OCI-M2 (cell line): ENCODE results near the gene STRAP.
"Not testable (repeated sequence)": the region's sequence is repeated elsewhere in the genome, so short reads cannot be mapped to it uniquely, and the experiment has no call there.

Experiments
- DNase-seq: peaks from one replicate; lab custom pipeline; 2025; ENCODE audit not compliant: unreplicated experiment; lab: John Stamatoyannopoulos, UW

STRAP gene

GRCh38 chr12:15919418-15919817 lies 37.2 kb downstream of the STRAP start:
- no peak for DNase-seq

- DNase-seq, result no peak
Observed at GRCh38 chr12:15924956-15925355, 42.8 kb downstream of the STRAP start.

DNA sequence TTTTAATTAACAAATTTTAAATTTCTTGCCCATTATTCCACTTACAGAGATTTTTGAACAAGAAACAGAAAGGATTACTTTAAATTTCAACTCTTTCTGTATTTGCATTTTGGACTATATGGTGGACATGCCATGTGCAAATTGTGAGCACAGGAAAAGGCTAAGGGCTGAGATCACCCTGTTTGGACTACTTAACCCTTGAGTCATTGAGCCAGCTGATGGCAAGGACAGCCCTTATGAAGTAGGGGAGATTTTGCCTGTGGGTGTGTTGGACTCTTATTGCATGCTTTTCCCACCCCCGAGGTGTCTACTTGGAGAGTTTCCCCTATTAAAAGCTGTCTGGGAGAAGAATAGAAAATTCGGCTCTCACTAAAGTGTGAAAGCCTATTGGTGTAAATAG lies 46.2 kb downstream of the STRAP start:
- no peak for DNase-seq

- no peak for DNase-seq
Observed at GRCh38 chr12:15928870-15929571, 46.8 kb downstream of the STRAP start.

DNA sequence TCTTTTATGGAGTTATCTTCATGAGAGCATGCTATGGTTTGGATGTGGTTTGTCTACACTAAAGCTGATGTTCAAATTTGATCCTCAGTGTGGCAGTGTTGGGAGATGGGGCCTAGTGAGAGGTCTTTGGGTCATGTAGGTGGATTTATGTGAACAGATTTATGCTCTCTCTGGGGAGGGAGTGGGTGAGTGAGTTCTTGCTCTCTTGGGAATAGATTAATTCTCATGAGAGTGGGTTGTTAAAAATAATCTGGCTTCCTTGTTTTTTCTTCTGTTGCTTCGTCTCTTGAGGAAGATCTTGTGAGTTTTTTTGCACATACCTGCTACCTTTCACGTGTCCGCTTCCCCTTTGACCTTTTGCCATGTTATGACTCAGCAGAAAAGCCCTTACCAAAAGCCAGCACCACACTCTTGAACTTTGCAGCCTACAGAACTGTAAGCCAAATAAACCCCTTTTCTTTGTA lies 49.4 kb downstream of the STRAP start:
- no peak for DNase-seq

DNA sequence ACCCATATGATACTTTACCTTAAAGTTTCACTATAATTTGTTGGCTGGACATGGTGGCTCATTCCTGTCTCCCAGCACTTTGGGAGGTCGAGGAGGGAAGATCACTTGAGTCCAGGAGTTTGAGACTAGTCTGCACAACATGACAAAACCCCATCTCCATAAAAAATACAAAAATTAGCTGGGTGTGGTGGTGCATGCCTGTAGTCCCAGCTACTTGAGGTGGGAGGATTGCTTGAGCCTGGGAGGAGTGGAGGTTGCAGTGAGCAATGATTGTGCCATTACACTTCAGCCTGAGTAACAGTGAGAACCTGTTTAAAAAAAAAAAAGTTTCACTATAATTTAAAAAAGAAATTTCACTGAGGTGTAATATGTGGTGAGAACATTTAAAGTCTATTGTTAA lies 50.1 kb downstream of the STRAP start:
- no peak for DNase-seq

DNA sequence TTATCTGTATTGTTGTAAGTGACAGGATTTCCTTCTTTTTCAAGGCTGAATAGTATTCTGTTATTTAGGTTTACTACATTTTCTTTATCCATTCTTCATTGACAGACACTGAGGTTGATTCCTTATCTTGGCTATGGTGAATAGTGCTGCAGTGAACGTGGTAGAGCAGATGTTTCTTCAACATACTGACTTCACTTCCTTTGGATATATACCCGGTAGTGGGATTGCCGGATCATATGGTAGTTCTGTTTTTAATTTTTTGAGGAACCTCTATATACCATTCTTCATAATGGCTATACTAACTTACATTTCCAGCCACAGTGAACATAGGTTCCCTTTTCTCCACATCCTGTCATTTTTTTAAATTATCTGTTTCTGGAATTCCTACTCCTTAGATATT lies 50.8 kb downstream of the STRAP start:
- no peak for DNase-seq

DNA sequence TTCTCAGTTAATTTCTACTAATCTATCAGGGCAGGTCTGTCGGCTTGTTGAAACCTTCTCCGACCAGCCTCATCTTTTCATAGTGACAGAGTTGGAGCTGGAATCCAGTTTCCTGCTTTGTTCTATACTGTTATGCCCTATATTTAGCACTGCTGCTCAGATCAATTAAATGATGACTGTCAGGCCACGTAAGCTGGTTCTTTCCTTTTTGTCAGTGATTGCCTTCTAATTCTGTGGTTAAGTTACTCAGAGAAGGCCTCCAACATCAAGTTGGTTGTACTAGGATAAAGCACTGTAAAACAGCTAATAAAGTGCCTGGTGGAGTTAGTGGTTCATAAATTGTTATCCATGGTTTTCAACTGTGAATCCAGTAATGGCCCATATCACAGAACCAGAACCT lies 51.6 kb downstream of the STRAP start:
- no peak for DNase-seq

GRCh38 chr12:15936751-15937150 lies 54.6 kb downstream of the STRAP start:
- DNase-seq, result no peak

- no peak for DNase-seq
Observed at GRCh38 chr12:15937902-15938301, 55.7 kb downstream of the STRAP start.

DNA sequence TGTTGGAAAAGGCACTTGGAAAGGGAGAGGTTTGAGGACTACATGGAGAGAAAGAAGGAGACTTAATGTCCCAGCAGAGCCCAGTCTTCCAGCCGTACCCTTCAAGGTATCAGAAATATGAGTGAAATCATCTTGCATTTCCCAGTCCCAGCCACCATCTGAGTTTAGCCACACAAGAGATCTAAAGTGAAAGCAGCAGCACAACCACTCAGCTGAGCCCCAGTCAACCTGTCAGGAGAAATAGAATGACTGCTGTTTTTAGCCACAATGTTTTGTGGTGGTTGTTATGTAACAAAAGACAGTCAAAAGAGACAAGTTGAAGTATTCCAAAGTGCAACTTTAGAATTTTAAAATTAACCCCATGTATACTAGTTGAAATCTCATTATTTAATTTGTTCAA lies 56.9 kb downstream of the STRAP start:
- no peak for DNase-seq

GRCh38 chr12:15942475-15942874 lies 60.3 kb downstream of the STRAP start:
- no peak for DNase-seq

- DNase-seq, result not testable (repeated sequence)
Observed at GRCh38 chr12:15943519-15943918, 61.3 kb downstream of the STRAP start.

DNA sequence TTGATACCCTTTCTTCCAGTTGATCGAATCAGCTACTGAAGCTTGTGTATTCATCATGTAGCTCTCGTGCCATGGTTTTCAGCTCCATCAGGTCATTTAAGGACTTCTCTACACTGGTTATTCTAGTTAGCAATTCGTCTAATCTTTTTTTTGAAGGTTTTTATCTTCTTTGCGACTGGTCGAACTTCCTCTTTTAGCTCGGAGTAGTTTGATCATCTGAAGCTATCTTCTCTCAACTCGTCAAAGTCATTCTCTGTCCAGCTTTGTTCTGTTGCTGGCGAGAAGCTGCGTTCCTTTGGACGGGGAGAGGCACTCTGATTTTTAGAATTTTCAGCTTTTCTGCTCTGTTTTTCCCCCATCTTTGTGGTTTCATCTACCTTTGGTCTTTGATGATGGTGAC lies 66.3 kb downstream of the STRAP start:
- not testable (repeated sequence) for DNase-seq
